Activated T-helper 2 cell treated with anti-CD3 and anti-CD28 coated beads, Interferon-gamma antibody, Interleukin-2, Interleukin-4, amounts not matched to agents 10 μg/mL and 5 μg/mL and 100 μg/mL, durations not matched to agents 14 hours and 24 hours and 36 hours (primary cell): ENCODE results near the gene CGNL1. TPM values are rescaled to one million over a fixed set of nuclear protein-coding genes. Genes with fewer than 3 reads are reported as not detected.

ENCODE experiments used
- DNase-seq: peaks from one replicate; pipeline ENCODE4 v3.0.0; 2021; ENCODE audit warnings: low spot score
- H3K27ac Mint-ChIP-seq: one replicate; pipeline ENCODE4 v1.8.0; 2021; ENCODE audit warnings: mixed read lengths
- H3K27me3 Mint-ChIP-seq: one replicate; pipeline ENCODE4 v1.8.0; 2021; ENCODE audit warnings: low read depth, mixed read lengths
- H3K36me3 Mint-ChIP-seq: one replicate; pipeline ENCODE4 v1.8.0; 2021; ENCODE audit warnings: low read depth, mixed read lengths
- H3K4me1 Mint-ChIP-seq: one replicate; pipeline ENCODE4 v1.8.0; 2021; ENCODE audit warnings: low read depth, mixed read lengths
- H3K4me3 Mint-ChIP-seq: one replicate; pipeline ENCODE4 v1.8.0; 2021; ENCODE audit warnings: low read depth, mild to moderate bottlenecking, moderate library complexity, mixed read lengths
- H3K9me3 Mint-ChIP-seq: one replicate; pipeline ENCODE4 v1.8.0; 2021; ENCODE audit warnings: mixed read lengths
- intact Hi-C: fragments of 100-400 bp; cut with micrococcal nuclease; formaldehyde crosslinking; loops from one replicate; pipeline ENCODE4 v1.15.1; 2023
- total RNA-seq: library from RNA; stranded (reverse); gene quantifications from 2 replicates; pipeline ENCODE4 v1.2.3, GENCODE V29; 2022

CGNL1 gene
- total RNA-seq, 1 donor from 2014 or later, result not detected

DNA sequence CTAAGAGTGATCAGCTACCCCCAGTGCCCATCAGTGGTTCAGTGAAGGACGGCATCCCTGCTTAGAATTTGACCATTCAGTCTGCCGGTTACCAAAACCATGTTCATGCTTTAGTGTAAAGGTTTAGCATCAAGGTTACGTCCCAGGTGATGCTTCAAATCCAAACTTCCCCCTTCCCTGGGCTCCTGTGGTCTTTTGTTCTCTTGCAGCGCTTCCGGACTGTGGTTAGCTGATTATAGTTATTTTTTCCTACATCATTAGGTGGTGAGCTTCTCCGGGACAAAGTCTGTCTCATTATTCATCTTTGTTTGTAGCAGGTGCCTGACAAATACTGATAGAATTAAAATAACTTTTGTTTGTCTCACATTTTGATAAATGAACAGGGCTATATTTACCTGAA, 187.1 kb downstream of the CGNL1 start:
- DNase-seq, result no peak

DNA sequence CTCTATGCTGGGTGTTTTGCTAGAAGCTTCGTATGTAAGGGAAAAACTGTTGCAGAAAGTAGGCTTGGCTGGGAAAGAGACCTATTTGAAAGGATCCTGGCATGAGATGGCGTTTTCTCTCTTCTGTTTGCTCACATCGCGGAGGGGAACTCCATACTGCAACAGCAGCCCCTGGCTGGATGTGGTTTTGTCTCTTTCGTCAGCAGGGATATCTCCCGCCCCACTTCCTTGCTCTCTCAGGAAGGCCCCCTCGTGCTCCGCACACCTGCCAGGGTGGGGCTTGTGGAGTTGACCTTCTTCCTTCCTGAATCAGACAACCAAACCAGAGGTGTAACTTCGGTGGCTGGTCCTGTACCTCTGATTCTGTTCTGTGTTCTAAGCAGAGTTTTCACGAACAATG, 189.0 kb downstream of the CGNL1 start:
- H3K4me1 Mint-ChIP-seq, result peaks cover 26% of the 10 kb centered on the region
- no peaks in the 10 kb centered on the region for H3K9me3 Mint-ChIP-seq
- peaks cover 8% of the 10 kb centered on the region for H3K27me3 Mint-ChIP-seq
- H3K4me3 Mint-ChIP-seq, result no peak overlapping the region
- H3K27ac Mint-ChIP-seq, result no peak overlapping the region
- H3K36me3 Mint-ChIP-seq, result no peaks in the 10 kb centered on the region
- intact Hi-C loops, result no loop called here
- DNase-seq, result no peak

More for the DNA sequence above, 187.1 kb downstream of the CGNL1 start:
- Mint-ChIP-seq H3K4me3 (no peak overlapping the region), H3K27me3 (peaks cover 1% of the 10 kb centered on the region), H3K36me3 (no peaks in the 10 kb centered on the region), H3K4me1 (peaks cover 28% of the 10 kb centered on the region), H3K27ac (no peak overlapping the region), H3K9me3 (no peaks in the 10 kb centered on the region)
- intact Hi-C loops, result no loop called here

DNA sequence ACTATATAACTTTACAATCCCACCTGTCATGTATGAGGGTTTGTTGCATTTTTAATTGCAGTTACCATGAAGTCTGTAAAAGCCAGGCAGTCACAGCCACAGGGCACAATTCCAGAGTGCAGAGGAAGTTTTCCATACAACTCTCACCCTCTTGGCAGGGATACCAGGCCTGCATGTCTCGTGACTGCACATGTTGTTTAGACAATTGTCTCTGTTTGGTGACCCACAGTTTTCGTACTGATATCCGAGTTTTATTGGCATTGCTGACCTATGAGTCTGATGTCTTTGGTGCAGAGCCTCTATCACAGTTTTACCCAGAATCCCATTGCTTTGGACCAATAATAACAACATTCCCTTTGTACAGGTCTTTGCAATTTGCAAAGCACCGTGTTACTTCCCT, 190.5 kb downstream of the CGNL1 start:
- no peak for DNase-seq
- intact Hi-C loops, result no loop called here
- H3K36me3 Mint-ChIP-seq, result no peaks in the 10 kb centered on the region
- peaks cover 8% of the 10 kb centered on the region for H3K27me3 Mint-ChIP-seq
- H3K9me3 Mint-ChIP-seq, result no peaks in the 10 kb centered on the region
- H3K4me1 Mint-ChIP-seq, result peaks cover 18% of the 10 kb centered on the region
- H3K4me3 Mint-ChIP-seq, result no peak overlapping the region
- no peak overlapping the region for H3K27ac Mint-ChIP-seq

DNA sequence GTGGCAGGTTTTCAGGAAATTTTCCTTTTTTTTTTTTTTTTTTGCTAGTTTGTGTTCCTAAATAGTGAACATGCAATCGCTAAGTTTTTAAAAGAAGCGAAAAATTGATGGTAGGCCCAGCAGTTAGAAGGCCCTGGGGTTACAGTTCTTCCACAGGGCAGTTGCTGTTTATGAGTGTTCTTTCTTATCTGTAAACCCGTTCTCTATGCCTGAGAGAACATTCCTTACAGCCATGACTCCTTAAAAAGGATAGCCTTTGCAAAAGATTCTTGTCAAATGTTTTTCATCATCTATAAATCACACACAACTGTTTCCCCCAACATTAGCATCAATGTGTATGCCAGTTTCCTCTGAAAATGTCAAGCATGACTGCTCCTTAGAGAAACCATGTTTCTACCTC, 191.6 kb downstream of the CGNL1 start:
- intact Hi-C loops, result no loop called here
- Mint-ChIP-seq H3K9me3 (no peaks in the 10 kb centered on the region), H3K36me3 (no peaks in the 10 kb centered on the region), H3K27ac (no peak overlapping the region), H3K4me3 (no peak overlapping the region), H3K27me3 (peaks cover 8% of the 10 kb centered on the region), H3K4me1 (peaks cover 13% of the 10 kb centered on the region)
- DNase-seq, result no peak

DNA sequence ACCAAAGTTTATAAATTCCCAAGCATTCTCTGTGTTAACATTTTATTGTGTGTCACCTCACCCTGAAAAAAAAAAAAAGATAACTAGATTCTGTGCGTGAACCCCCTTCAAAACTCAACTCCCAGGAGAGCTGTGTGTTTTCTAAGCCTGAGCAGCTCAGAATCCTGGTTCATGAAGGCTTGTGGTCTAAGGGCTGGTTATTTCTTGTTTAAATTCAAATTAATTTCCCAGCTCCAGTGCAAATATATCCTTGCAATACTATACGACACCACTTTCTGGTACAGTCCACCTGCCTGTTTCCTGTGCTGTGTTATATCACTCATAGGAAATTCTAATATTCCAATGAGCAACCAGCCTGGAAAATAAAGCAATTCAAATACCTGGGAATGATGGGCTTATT, 192.0 kb downstream of the CGNL1 start:
- Mint-ChIP-seq H3K27me3 (peaks cover 8% of the 10 kb centered on the region), H3K4me1 (peaks cover 13% of the 10 kb centered on the region), H3K4me3 (no peak overlapping the region), H3K36me3 (no peaks in the 10 kb centered on the region), H3K9me3 (no peaks in the 10 kb centered on the region), H3K27ac (no peak overlapping the region)
- intact Hi-C loops, result no loop called here
- no peak for DNase-seq

DNA sequence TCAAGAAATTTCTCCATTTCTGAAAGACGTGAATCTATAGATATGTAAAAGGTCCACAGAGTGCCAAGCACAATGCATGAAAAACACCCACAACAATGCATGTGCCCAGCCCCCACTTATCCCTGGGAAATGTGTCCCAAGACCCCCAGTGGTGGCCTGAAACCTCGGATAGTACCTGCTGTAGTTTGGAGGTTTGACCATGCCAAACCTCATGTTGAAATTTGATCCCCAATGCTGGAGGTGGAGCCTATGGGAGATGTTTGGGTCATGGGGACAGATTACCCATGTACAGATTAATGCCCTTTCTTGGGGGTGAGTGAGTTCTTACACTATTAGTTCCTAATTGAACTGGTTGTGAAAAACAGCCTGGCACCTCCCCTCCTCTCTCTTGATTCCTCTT, 194.0 kb downstream of the CGNL1 start:
- H3K27ac Mint-ChIP-seq, result no peak overlapping the region
- H3K4me3 Mint-ChIP-seq, result no peak overlapping the region
- DNase-seq, result no peak
- no peaks in the 10 kb centered on the region for H3K9me3 Mint-ChIP-seq
- H3K27me3 Mint-ChIP-seq, result peaks cover 8% of the 10 kb centered on the region
- no peaks in the 10 kb centered on the region for H3K36me3 Mint-ChIP-seq
- intact Hi-C loops, result no loop called here
- H3K4me1 Mint-ChIP-seq, result peaks cover 5% of the 10 kb centered on the region

DNA sequence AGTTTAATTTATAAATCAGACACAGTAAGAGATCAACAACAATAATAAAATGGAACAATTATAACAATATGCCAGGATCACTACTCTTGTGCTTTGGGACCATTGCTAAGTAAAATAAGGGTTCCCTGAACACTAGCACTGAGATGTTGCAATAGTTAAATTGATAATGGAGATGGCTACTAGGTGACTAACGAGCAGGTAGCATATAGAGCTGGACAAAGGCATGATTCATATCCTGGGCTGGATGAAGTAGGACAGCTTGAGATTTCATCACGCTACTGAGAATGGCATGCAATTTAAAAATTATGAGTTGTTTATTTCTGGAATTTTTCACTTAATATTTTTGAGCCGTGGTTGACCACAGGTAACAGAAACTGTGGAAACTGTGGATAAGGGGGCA, 194.7 kb downstream of the CGNL1 start:
- Mint-ChIP-seq H3K27ac (no peak overlapping the region), H3K4me3 (no peak overlapping the region), H3K4me1 (no peaks in the 10 kb centered on the region), H3K27me3 (peaks cover 10% of the 10 kb centered on the region), H3K9me3 (no peaks in the 10 kb centered on the region), H3K36me3 (no peaks in the 10 kb centered on the region)
- intact Hi-C loops, result no loop called here
- DNase-seq, result no peak

DNA sequence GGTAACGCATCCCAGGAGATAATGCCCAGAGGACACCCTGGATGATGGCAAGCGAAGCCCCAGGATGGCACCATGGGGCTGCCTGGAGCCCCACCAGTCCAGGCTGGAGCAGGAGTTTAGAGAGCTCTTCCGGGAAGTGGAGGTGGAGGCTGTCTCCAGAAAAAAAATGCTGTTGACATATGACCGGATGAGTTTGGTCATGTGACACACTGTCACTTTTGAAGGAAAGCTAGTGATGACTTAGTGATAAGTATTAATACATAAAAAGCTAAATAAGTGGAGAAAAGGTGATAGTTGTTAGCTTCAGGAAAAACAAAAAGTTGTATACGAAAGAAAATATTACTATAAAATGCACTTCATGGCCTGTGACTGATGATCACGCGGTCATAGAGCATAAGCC, 195.4 kb downstream of the CGNL1 start:
- no peaks in the 10 kb centered on the region for H3K9me3 Mint-ChIP-seq

DNA sequence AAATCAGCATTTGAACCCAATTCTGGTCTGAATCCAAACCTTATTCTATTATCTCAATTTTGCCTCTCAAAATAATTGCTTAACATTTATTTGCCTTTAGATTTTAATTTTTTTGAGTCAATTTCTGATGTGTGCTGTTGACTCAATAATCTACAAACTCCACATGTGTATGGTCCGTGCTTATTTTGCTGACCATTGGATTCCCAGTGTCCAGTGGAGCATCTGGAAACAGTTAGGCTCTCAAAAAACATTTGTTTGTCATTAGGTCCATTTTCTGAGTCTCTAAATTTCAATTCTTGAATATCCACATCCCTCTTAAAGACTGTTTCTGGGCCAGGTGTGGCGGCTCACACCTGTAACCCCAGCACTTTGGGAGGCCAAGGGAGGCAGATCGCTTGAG, 196.2 kb downstream of the CGNL1 start:
- Mint-ChIP-seq H3K27ac (no peak overlapping the region), H3K4me3 (no peak overlapping the region), H3K36me3 (no peaks in the 10 kb centered on the region), H3K27me3 (peaks cover 10% of the 10 kb centered on the region), H3K4me1 (no peaks in the 10 kb centered on the region), H3K9me3 (no peaks in the 10 kb centered on the region)
- intact Hi-C loops, result no loop called here
- DNase-seq, result no peak

More for the DNA sequence above, 195.4 kb downstream of the CGNL1 start:
- Mint-ChIP-seq H3K27ac (no peak overlapping the region), H3K4me3 (no peak overlapping the region), H3K4me1 (no peaks in the 10 kb centered on the region), H3K27me3 (peaks cover 10% of the 10 kb centered on the region), H3K36me3 (no peaks in the 10 kb centered on the region)
- no peak for DNase-seq
- intact Hi-C loops, result no loop called here

DNA sequence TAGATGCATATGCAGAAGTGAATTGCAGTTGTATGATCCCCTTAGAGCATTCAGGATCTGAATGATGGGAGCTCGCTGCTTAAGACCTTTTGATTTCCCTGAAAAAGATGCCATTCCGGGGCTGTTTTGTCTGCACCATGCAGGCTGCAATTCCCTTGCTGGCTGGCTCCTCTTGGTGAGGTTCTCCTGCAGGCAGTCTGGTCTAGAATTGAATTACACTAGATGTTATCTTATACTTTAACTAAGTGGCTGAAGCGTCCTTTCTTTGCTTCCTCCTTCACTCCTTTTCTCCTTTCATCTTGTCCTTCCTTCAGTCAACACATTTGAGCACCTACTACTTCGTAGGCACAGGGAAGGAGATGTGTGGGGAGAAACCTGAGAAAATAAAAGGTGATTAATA, 196.8 kb downstream of the CGNL1 start:
- Mint-ChIP-seq H3K36me3 (no peaks in the 10 kb centered on the region), H3K9me3 (no peaks in the 10 kb centered on the region), H3K4me1 (no peaks in the 10 kb centered on the region), H3K27ac (no peak overlapping the region), H3K27me3 (peaks cover 15% of the 10 kb centered on the region), H3K4me3 (no peak overlapping the region)
- no peak for DNase-seq
- intact Hi-C loops, result no loop called here

DNA sequence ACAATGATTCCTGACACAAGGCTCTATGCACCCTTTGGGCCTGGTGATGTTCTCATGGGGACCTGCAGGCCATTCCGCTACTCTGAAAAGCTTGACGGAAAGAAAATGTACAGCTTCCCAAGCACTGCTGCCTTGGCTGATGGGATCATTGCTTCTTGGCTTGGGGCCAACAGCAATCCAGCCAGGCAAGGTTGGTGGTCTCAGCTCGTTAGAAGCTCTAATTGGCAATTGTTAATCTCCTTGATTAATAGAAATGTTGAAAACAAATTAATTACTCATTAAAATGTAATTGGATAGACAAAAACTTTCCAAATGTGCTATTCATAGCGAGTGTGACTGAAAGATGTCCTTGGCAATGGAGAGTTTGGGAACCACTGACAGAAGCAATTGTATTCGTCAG, 199.1 kb downstream of the CGNL1 start:
- H3K36me3 Mint-ChIP-seq, result no peaks in the 10 kb centered on the region
- no peaks in the 10 kb centered on the region for H3K9me3 Mint-ChIP-seq
- intact Hi-C loops, result no loop called here
- no peak overlapping the region for H3K27ac Mint-ChIP-seq
- no peaks in the 10 kb centered on the region for H3K4me1 Mint-ChIP-seq
- H3K27me3 Mint-ChIP-seq, result peaks cover 10% of the 10 kb centered on the region
- no peak overlapping the region for H3K4me3 Mint-ChIP-seq
- DNase-seq, result no peak

DNA sequence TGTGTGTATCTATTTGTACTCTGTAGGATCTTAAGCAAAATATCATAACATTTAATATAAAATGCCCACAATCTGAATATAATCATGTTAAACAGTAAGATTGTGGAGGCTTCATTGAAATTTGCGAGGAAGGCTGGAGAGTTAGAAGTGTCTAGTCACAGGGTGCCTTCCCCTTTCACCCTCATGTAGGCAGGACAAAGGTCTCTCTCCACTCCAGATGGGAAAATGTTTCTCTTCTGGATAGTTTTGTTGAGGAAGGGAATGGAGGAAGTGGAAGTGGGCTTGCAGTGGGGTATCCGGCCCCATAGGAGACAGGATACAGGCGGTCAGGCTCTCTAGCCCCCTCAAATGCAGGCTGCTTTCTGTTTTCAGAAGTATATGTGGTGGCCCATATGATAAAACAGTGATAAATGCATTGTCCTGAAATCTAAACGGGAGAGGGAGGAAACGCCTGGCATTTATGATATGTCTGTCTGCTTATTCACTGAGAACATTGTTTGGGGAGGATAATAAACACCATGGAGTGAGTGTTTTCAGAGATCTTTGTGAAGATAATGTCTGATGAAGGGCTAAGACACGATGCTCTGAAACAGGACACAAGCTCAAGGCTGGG, 202.1 kb downstream of the CGNL1 start:
- no peaks in the 10 kb centered on the region for H3K36me3 Mint-ChIP-seq
- intact Hi-C loops, result no loop called here
- no peak for DNase-seq
- H3K27ac Mint-ChIP-seq, result no peak overlapping the region
- no peak overlapping the region for H3K4me3 Mint-ChIP-seq
- no peaks in the 10 kb centered on the region for H3K4me1 Mint-ChIP-seq
- H3K27me3 Mint-ChIP-seq, result peaks cover 14% of the 10 kb centered on the region
- peaks cover 8% of the 10 kb centered on the region for H3K9me3 Mint-ChIP-seq

DNA sequence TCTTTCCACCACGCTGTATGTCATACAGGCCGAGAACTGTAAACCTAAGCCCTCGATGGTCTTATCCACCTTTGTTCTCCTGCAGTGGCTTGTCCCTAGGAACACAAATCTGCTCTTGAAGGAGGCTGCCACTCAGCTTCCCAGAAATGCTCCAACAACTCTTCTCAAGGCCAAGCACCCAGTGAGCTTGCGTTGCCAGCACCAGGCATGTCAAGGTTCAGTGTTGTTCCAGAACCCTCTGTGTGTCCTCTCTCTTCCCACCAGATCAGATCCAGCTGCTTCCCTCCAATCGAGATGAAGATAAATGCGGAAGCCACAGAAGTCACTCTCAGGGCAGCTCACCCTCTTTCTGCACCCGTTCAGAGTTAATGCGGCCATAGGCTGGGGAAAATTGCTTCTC, 204.1 kb downstream of the CGNL1 start:
- peaks cover 14% of the 10 kb centered on the region for H3K27me3 Mint-ChIP-seq
- H3K9me3 Mint-ChIP-seq, result peaks cover 14% of the 10 kb centered on the region
- no peak overlapping the region for H3K27ac Mint-ChIP-seq
- DNase-seq, result no peak
- no peaks in the 10 kb centered on the region for H3K36me3 Mint-ChIP-seq
- H3K4me3 Mint-ChIP-seq, result no peak overlapping the region
- intact Hi-C loops, result no loop called here
- H3K4me1 Mint-ChIP-seq, result no peaks in the 10 kb centered on the region

DNA sequence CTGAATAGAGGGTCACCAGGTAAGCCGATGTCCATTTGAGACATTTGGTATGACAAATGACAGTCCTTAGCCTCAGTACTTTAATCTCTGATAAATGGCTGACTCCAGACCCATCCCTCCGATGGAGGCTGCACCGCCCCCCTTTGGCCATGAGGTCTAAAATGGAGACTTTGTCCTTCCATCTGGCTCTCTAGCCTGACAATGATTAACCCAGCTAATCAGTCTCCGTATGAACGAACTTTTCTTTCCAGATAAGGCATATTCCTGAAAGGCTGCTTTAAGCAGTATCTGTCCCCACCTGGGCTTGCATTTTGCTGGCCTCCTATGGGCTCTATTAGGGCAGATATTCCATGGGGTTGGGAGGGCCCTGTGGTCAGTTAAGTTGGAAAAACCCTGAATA, 204.6 kb downstream of the CGNL1 start:
- no peak overlapping the region for H3K27ac Mint-ChIP-seq
- no peak for DNase-seq
- peaks cover 13% of the 10 kb centered on the region for H3K27me3 Mint-ChIP-seq
- H3K4me1 Mint-ChIP-seq, result no peaks in the 10 kb centered on the region
- no peaks in the 10 kb centered on the region for H3K36me3 Mint-ChIP-seq
- intact Hi-C loops, result no loop called here
- peaks cover 14% of the 10 kb centered on the region for H3K9me3 Mint-ChIP-seq
- H3K4me3 Mint-ChIP-seq, result no peak overlapping the region
